Right atrium auricular region (tissue), 2 donors: ENCODE measurements around the gene BICD1. TPM values are rescaled to one million over a fixed set of nuclear protein-coding genes. Genes with fewer than 3 reads are reported as not detected.

Source experiments
- DNase-seq: peaks from one replicate; pipeline ENCODE4 v3.0.0-alpha.2; 2019; ENCODE audit warnings: low spot score
- H3K27ac ChIP-seq, 2 donors: fragments of 200-600 bp; sonication (generic); 1 replicate in 1 of 2; 2 replicates in 1 of 2; pipeline ENCODE4 v1.5.1; 2016 to 2019
- H3K27me3 ChIP-seq, 2 donors: fragments of 200-600 bp; sonication (generic); one replicate each; pipeline versions ENCODE4 v1.5.1 to v1.6.0; 2017 to 2019
- H3K36me3 ChIP-seq: fragments of 200-600 bp; sonication (generic); one replicate; pipeline ENCODE4 v1.5.1; 2016
- H3K4me1 ChIP-seq, 2 donors: fragments of 200-600 bp; sonication (generic); one replicate each; pipeline versions ENCODE4 v1.5.1 to v1.6.0; 2017 to 2019
- H3K4me3 ChIP-seq, 2 donors: fragments of 200-600 bp; sonication (generic); 1 replicate in 1 of 2; 2 replicates in 1 of 2; pipeline ENCODE4 v1.5.1; 2017 to 2019; ENCODE audit warnings: mild to moderate bottlenecking in 1 of 2, moderate library complexity in 1 of 2
- H3K9me3 ChIP-seq, 2 donors: fragments of 200-600 bp; sonication (generic); one replicate each; pipeline ENCODE4 v1.5.1; 2019
- CTCF ChIP-seq, 2 donors: fragments of 200-600 bp; sonication (generic); IDR thresholded peaks; one replicate each; pipeline ENCODE4 v1.5.1; 2019; ENCODE audit warnings: antibody characterized with exemption in 2 of 2
- total RNA-seq, 2 donors: library from RNA; depleted of rRNA; stranded (reverse); fragments of >200 nt; gene quantifications; one replicate each; pipeline ENCODE4 v1.1.0, GENCODE V29; 2016

Gene BICD1
- total RNA-seq, 2 donors from 2014 or later, result 3.3 to 6.6 TPM

- Histone ChIP-seq H3K27ac (no peak overlapping the region), H3K4me1 (peaks cover 0 to 6% of the 10 kb centered on the region in 2 donors), H3K36me3 (no peaks in the 10 kb centered on the region), H3K4me3 (no peak overlapping the region), H3K9me3 (no peaks in the 10 kb centered on the region), H3K27me3 (no peaks in the 10 kb centered on the region)
- TF ChIP-seq CTCF (IDR thresholded peaks at IDR 0.05), result no peak
- no peak for DNase-seq
Measured at GRCh38 chr12:32292151-32292550, 185.5 kb downstream of the BICD1 start.

GRCh38 chr12:32293808-32294419 is 187.3 kb downstream of the BICD1 start:
- H3K36me3 ChIP-seq, result no peaks in the 10 kb centered on the region
- H3K27me3 ChIP-seq, result no peaks in the 10 kb centered on the region
- TF ChIP-seq CTCF (IDR thresholded peaks at IDR 0.05), result no peak
- H3K4me3 ChIP-seq, result no peak overlapping the region
- H3K27ac ChIP-seq, result no peak overlapping the region
- no peak for DNase-seq
- peaks cover 0 to 6% of the 10 kb centered on the region in 2 donors for H3K4me1 ChIP-seq
- no peaks in the 10 kb centered on the region for H3K9me3 ChIP-seq

GRCh38 chr12:32296567-32296966 is 189.9 kb downstream of the BICD1 start:
- Histone ChIP-seq H3K36me3 (no peaks in the 10 kb centered on the region), H3K4me1 (no peaks in the 10 kb centered on the region), H3K27me3 (no peaks in the 10 kb centered on the region), H3K4me3 (no peak overlapping the region), H3K27ac (no peak overlapping the region), H3K9me3 (no peaks in the 10 kb centered on the region)
- no peak for DNase-seq
- TF ChIP-seq CTCF (IDR thresholded peaks at IDR 0.05), result no peak

GRCh38 chr12:32298917-32299316 is 192.3 kb downstream of the BICD1 start:
- Histone ChIP-seq H3K9me3 (no peaks in the 10 kb centered on the region), H3K4me1 (no peaks in the 10 kb centered on the region), H3K27ac (no peak overlapping the region), H3K4me3 (no peak overlapping the region), H3K36me3 (no peaks in the 10 kb centered on the region), H3K27me3 (no peaks in the 10 kb centered on the region)
- TF ChIP-seq CTCF (IDR thresholded peaks at IDR 0.05), result no peak
- no peak for DNase-seq

- TF ChIP-seq CTCF (IDR thresholded peaks at IDR 0.05), result no peak
- Histone ChIP-seq H3K4me1 (no peaks in the 10 kb centered on the region), H3K27ac (no peak overlapping the region), H3K9me3 (no peaks in the 10 kb centered on the region), H3K36me3 (no peaks in the 10 kb centered on the region), H3K4me3 (no peak overlapping the region), H3K27me3 (no peaks in the 10 kb centered on the region)
- no peak for DNase-seq
Measured at GRCh38 chr12:32301216-32301615, 194.6 kb downstream of the BICD1 start.
